ENCODE data around the gene LRPPRC.
A peak's percentile ranks its signal among the peaks of the same experiment; 100 is the strongest.

Gene LRPPRC

GRCh38 chr2:43995733-43996533 lies at the start of gene LRPPRC:
Gene LRPPRC, minus strand, starts transcription at chr2:43995989. Its CDS starts 42 bp downstream, at chr2:43995947.
- peaks cover 43% of the 10 kb centered on the region for H3K36me3 ChIP-seq (ENCODE audit: low read depth)
- TF ChIP-seq, protein P1, sequence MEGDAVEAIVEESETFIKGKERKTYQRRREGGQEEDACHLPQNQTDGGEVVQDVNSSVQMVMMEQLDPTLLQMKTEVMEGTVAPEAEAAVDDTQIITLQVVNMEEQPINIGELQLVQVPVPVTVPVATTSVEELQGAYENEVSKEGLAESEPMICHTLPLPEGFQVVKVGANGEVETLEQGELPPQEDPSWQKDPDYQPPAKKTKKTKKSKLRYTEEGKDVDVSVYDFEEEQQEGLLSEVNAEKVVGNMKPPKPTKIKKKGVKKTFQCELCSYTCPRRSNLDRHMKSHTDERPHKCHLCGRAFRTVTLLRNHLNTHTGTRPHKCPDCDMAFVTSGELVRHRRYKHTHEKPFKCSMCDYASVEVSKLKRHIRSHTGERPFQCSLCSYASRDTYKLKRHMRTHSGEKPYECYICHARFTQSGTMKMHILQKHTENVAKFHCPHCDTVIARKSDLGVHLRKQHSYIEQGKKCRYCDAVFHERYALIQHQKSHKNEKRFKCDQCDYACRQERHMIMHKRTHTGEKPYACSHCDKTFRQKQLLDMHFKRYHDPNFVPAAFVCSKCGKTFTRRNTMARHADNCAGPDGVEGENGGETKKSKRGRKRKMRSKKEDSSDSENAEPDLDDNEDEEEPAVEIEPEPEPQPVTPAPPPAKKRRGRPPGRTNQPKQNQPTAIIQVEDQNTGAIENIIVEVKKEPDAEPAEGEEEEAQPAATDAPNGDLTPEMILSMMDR (IDR thresholded peaks at IDR 0.05; ENCODE audit: poor library complexity, severe bottlenecking), result no peak
- peak; percentile 93 for ATAC-seq (ENCODE audit: low read depth)
- H3K27me3 ChIP-seq (ENCODE audit: insufficient read depth, poor library complexity, severe bottlenecking), result no peaks in the 10 kb centered on the region
- no peaks in the 10 kb centered on the region for H3K9me3 ChIP-seq (ENCODE audit: severe bottlenecking)
- peaks cover 11% of the 10 kb centered on the region for H3K4me1 ChIP-seq (ENCODE audit: insufficient read depth, poor library complexity, severe bottlenecking)
- H3K27ac ChIP-seq (ENCODE audit: poor library complexity, severe bottlenecking), result peak within 1 kb of the TSS; percentile 41
- H3K4me3 ChIP-seq (ENCODE audit: severe bottlenecking), result peak within 1 kb of the TSS; percentile 93
- DNase-seq (ENCODE audit: low spot score), result peak; percentile 91

DNA sequence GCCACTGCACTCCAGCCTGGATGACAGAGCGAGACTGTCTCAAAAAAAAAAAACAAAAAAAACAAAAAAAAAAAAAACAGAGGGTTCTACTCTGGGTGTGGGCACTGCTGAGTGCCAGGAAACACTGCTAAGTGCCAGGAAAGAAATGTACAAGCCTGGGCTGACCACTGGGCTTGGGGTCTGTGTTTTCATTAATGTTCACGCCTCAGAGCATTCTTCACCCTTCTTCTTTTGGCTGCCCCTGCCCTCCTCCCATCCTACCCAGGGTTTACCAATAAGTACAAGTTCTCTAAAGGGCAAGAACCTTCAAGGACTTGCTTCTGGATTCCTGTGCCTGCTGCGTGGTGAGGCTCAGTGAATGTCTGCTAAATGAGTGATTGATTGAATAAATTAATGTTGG lies 49.3 kb upstream of the LRPPRC start:
- no peak for ATAC-seq (ENCODE audit: low read depth)
- Histone ChIP-seq H3K27ac (ENCODE audit: poor library complexity, severe bottlenecking) (no peak overlapping the region), H3K4me1 (ENCODE audit: insufficient read depth, poor library complexity, severe bottlenecking) (no peaks in the 10 kb centered on the region), H3K36me3 (ENCODE audit: low read depth) (no peaks in the 10 kb centered on the region), H3K4me3 (ENCODE audit: severe bottlenecking) (no peak overlapping the region), H3K27me3 (ENCODE audit: insufficient read depth, poor library complexity, severe bottlenecking) (no peaks in the 10 kb centered on the region), H3K9me3 (ENCODE audit: severe bottlenecking) (no peaks in the 10 kb centered on the region)
- DNase-seq (ENCODE audit: low spot score), result no peak
- TF ChIP-seq, protein P1 (IDR thresholded peaks at IDR 0.05; ENCODE audit: poor library complexity, severe bottlenecking), result no peak

DNA sequence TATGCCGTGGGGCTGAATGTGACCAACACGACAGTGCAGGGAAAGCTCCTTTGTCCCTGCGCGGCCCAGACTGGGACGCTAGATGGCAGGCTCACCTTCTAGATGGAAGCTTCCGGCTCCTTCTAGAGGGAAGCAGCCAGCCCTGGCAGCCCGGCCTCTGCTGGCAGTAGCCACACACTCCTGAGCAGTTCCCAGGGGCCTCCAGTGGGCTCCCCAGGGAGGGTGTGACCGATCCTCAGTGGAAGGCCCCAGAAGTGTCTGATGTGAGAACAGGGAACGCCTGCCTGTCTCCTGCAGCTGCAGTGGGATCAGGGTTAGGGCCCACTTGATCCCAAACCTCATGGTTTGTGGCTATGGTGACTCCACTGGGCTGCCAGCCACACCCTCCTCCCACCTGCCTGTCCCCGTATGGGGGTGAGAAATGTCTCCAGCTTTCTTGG lies 48.5 kb upstream of the LRPPRC start:
- no peak overlapping the region for H3K27ac ChIP-seq (ENCODE audit: poor library complexity, severe bottlenecking)
- ATAC-seq (ENCODE audit: low read depth), result peak; percentile 100
- TF ChIP-seq, protein P1 (IDR thresholded peaks at IDR 0.05; ENCODE audit: poor library complexity, severe bottlenecking), result peak; percentile 86
- H3K4me1 ChIP-seq (ENCODE audit: insufficient read depth, poor library complexity, severe bottlenecking), result no peaks in the 10 kb centered on the region
- H3K4me3 ChIP-seq (ENCODE audit: severe bottlenecking), result no peak overlapping the region
- no peaks in the 10 kb centered on the region for H3K27me3 ChIP-seq (ENCODE audit: insufficient read depth, poor library complexity, severe bottlenecking)
- peak; percentile 78 for DNase-seq (ENCODE audit: low spot score)
- no peaks in the 10 kb centered on the region for H3K36me3 ChIP-seq (ENCODE audit: low read depth)
- no peaks in the 10 kb centered on the region for H3K9me3 ChIP-seq (ENCODE audit: severe bottlenecking)

DNA sequence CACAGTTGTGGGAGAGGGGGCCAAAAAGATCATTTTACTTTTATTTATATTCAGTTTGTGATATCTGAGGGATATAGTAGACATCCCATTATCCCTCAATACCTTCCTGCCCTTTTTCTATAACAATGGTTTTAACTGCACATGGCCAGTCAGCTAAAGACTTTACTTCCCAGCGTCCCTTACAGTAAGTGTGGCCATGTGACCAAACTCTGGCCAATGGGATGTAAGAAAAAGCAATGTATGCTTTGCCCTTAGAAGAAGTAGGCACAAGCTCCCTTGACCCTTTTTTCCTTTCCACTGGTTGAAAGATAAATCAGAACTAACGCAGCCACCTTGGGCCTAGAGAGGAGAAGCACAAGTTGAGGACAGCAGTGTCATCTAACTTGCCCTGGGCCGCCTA lies 44.6 kb upstream of the LRPPRC start:
- H3K27me3 ChIP-seq (ENCODE audit: insufficient read depth, poor library complexity, severe bottlenecking), result no peaks in the 10 kb centered on the region
- ATAC-seq (ENCODE audit: low read depth) (no peak), DNase-seq (ENCODE audit: low spot score) (no peak)
- no peak overlapping the region for H3K4me3 ChIP-seq (ENCODE audit: severe bottlenecking)
- H3K9me3 ChIP-seq (ENCODE audit: severe bottlenecking), result no peaks in the 10 kb centered on the region
- no peak overlapping the region for H3K27ac ChIP-seq (ENCODE audit: poor library complexity, severe bottlenecking)
- H3K36me3 ChIP-seq (ENCODE audit: low read depth), result no peaks in the 10 kb centered on the region
- TF ChIP-seq, protein P1 (IDR thresholded peaks at IDR 0.05; ENCODE audit: poor library complexity, severe bottlenecking), result no peak
- H3K4me1 ChIP-seq (ENCODE audit: insufficient read depth, poor library complexity, severe bottlenecking), result no peaks in the 10 kb centered on the region

DNA sequence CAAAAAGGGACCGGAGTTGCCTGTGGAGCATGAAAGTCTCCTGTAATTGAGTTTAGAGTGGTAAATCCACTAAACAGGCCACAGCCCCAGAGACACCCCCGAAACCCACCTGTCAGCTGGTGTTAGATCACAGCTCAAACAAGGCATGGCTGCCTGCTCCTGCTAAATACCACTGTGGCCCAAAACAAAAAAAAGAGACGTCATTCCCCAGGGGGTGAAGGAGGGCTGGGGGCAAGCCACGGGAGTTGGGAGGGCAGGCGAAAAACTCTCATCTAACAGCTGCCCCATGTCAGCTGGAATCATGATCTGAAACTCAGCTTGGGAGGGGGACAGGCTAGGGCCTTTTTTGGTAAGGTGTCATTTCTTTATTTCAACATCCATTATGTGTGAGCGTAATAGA lies 42.5 kb upstream of the LRPPRC start:
- ATAC-seq (ENCODE audit: low read depth), result no peak
- H3K27ac ChIP-seq (ENCODE audit: poor library complexity, severe bottlenecking), result no peak overlapping the region
- TF ChIP-seq, protein P1 (IDR thresholded peaks at IDR 0.05; ENCODE audit: poor library complexity, severe bottlenecking), result no peak
- no peaks in the 10 kb centered on the region for H3K9me3 ChIP-seq (ENCODE audit: severe bottlenecking)
- DNase-seq (ENCODE audit: low spot score), result no peak
- H3K4me1 ChIP-seq (ENCODE audit: insufficient read depth, poor library complexity, severe bottlenecking), result no peaks in the 10 kb centered on the region
- H3K27me3 ChIP-seq (ENCODE audit: insufficient read depth, poor library complexity, severe bottlenecking), result no peaks in the 10 kb centered on the region
- no peak overlapping the region for H3K4me3 ChIP-seq (ENCODE audit: severe bottlenecking)
- no peaks in the 10 kb centered on the region for H3K36me3 ChIP-seq (ENCODE audit: low read depth)
